Measurements from ENCODE around the gene HSD17B13.

Gene HSD17B13

DNA sequence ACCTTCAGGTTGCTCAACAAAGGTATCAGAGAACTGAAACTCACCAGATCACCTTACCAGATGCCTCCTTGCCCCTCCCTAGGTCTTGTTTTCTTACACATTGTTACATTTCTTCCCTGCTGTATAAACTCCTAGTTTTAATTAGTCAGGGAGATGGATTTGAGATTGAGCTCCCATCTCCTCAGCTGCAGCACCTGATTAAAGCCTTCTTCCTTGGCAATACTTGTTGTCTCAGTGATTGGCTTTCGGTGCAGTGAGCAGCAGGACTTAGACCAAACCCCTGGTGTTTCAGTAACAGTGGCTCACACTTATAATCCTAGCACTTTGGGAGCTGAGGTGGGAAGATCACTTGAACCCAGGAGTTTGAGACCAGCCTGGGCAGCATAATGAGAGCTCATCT, 59.8 kb downstream of the HSD17B13 start:
- Histone ChIP-seq H3K4me1 (ENCODE audit: control insufficient read depth in 1 of 2, insufficient read depth in 1 of 2, low read depth in 1 of 2, low read length in 1 of 2) (no peaks in the 10 kb centered on the region), H3K9me3 (no peaks in the 10 kb centered on the region), H3K4me3 (ENCODE audit: low read depth in 1 of 2, low read length in 1 of 2) (no peak overlapping the region), H3K36me3 (no peaks in the 10 kb centered on the region), H3K27me3 (no peaks in the 10 kb centered on the region), H3K27ac (no peak overlapping the region)
- TF ChIP-seq, protein P1, sequence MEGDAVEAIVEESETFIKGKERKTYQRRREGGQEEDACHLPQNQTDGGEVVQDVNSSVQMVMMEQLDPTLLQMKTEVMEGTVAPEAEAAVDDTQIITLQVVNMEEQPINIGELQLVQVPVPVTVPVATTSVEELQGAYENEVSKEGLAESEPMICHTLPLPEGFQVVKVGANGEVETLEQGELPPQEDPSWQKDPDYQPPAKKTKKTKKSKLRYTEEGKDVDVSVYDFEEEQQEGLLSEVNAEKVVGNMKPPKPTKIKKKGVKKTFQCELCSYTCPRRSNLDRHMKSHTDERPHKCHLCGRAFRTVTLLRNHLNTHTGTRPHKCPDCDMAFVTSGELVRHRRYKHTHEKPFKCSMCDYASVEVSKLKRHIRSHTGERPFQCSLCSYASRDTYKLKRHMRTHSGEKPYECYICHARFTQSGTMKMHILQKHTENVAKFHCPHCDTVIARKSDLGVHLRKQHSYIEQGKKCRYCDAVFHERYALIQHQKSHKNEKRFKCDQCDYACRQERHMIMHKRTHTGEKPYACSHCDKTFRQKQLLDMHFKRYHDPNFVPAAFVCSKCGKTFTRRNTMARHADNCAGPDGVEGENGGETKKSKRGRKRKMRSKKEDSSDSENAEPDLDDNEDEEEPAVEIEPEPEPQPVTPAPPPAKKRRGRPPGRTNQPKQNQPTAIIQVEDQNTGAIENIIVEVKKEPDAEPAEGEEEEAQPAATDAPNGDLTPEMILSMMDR (IDR thresholded peaks at IDR 0.05) = no peak

DNA sequence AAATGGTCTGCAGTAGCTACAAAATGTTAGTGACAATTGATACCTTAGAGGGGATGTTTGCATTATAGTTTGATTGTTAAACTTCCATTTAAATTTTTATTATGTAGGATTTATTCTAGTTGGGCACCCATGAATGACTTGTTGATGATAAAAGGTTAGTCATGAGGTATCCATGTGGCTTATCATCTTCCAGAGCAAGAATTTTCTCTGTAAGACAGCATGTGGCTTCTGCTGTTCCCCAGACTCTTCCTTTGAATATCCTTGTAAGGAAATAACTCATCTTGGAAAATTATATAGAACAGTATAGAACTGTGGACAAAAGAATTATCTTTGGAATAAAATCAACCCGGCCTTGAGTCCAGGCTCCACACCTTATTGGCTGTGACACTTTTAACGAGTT, 62.2 kb downstream of the HSD17B13 start:
- H3K4me3 ChIP-seq (ENCODE audit: low read depth in 1 of 2, low read length in 1 of 2) = no peak overlapping the region
- no peaks in the 10 kb centered on the region for H3K9me3 ChIP-seq
- TF ChIP-seq, protein P1 (IDR thresholded peaks at IDR 0.05) = no peak
- H3K36me3 ChIP-seq = no peaks in the 10 kb centered on the region
- H3K4me1 ChIP-seq (ENCODE audit: control insufficient read depth in 1 of 2, insufficient read depth in 1 of 2, low read depth in 1 of 2, low read length in 1 of 2) = no peaks in the 10 kb centered on the region
- H3K27ac ChIP-seq = no peak overlapping the region
- no peaks in the 10 kb centered on the region for H3K27me3 ChIP-seq

DNA sequence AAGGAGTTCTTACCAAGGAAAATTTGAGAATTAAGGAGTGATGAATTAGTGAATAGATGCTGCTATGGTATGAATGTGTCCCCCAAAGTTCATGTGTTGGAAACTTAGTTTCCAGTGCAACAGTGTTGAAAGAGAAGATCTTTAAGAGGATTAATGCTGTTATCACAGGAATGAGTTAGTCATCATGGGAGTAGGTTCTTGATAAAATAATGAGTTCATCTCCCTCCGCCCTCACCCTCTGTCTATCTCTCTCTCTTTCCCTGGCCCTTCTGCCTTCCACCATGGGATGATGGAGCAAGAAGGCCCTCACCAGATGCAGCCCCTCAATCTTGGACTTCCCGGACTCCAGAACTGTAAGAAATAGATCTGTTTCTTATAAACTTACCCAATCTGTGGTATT, 64.0 kb downstream of the HSD17B13 start:
- TF ChIP-seq, protein P1 (IDR thresholded peaks at IDR 0.05) = no peak
- no peak overlapping the region for H3K4me3 ChIP-seq (ENCODE audit: low read depth in 1 of 2, low read length in 1 of 2)
- H3K9me3 ChIP-seq = no peaks in the 10 kb centered on the region
- no peak overlapping the region for H3K27ac ChIP-seq
- H3K36me3 ChIP-seq = no peaks in the 10 kb centered on the region
- H3K4me1 ChIP-seq (ENCODE audit: control insufficient read depth in 1 of 2, insufficient read depth in 1 of 2, low read depth in 1 of 2, low read length in 1 of 2) = no peaks in the 10 kb centered on the region
- H3K27me3 ChIP-seq = no peaks in the 10 kb centered on the region

DNA sequence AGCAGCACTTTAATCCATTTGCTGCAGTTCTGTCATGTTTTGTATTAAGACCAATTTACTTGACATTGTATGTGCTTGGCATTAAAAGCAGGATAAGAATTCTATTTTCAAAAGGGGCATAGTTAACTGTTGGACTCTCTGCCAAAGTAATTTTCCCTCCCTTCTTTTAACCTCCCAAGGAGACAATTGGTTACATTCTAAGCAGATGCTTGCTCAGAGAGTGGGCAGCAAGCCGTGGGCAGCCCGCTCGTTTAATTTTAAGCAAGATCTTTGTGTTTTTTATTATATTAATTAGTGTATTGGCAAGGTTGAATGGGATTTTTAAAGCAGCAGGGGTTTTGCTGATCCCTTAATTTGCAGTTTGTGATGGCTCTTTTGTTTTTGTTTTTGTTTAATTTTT, 65.2 kb downstream of the HSD17B13 start:
- no peaks in the 10 kb centered on the region for H3K9me3 ChIP-seq
- TF ChIP-seq, protein P1 (IDR thresholded peaks at IDR 0.05) = no peak
- no peaks in the 10 kb centered on the region for H3K4me1 ChIP-seq (ENCODE audit: control insufficient read depth in 1 of 2, insufficient read depth in 1 of 2, low read depth in 1 of 2, low read length in 1 of 2)
- no peak overlapping the region for H3K4me3 ChIP-seq (ENCODE audit: low read depth in 1 of 2, low read length in 1 of 2)
- H3K27ac ChIP-seq = no peak overlapping the region
- H3K27me3 ChIP-seq = no peaks in the 10 kb centered on the region
- H3K36me3 ChIP-seq = no peaks in the 10 kb centered on the region

DNA sequence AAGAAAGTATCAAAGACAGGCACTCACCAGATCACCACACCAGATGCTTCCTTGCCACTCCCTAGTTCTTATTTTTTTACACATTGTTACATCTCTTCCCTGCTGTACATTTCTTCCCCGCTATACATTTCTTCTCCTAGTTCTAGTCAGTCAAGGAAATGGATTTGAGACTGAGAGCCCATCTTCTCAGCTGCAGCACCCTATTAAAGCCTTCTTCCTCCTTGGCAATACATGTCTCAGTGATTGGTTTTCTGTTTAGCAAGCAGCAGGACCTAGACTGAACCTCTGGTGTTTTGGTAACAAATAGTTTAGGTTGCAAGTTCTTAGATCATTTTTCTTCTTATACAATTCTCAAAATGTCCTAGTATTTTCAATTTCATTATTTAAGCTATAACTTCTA, 66.9 kb downstream of the HSD17B13 start:
- H3K36me3 ChIP-seq = no peaks in the 10 kb centered on the region
- H3K9me3 ChIP-seq = no peaks in the 10 kb centered on the region

More for the DNA sequence above, 66.9 kb downstream of the HSD17B13 start:
- H3K27ac ChIP-seq = no peak overlapping the region
- TF ChIP-seq, protein P1 (IDR thresholded peaks at IDR 0.05) = no peak
- no peaks in the 10 kb centered on the region for H3K27me3 ChIP-seq
- no peak overlapping the region for H3K4me3 ChIP-seq (ENCODE audit: low read depth in 1 of 2, low read length in 1 of 2)
- no peaks in the 10 kb centered on the region for H3K4me1 ChIP-seq (ENCODE audit: control insufficient read depth in 1 of 2, insufficient read depth in 1 of 2, low read depth in 1 of 2, low read length in 1 of 2)
